ENCODE results near the gene SRGAP3.

- TF ChIP-seq CTCF (conservative IDR thresholded peaks at IDR 0.05 in 1 of 2, IDR thresholded peaks at IDR 0.05 in 1 of 2; ENCODE audit: low read depth in 1 of 2, low read length in 2 of 2) (no peak), EZH2 (IDR thresholded peaks at IDR 0.05; ENCODE audit: low read length, missing control alignments) (no peak)
Measured at GRCh38 chr3:9195390-9195789, 54.1 kb downstream of the SRGAP3 start.
